Measurements from ENCODE around the gene MBNL2.

GRCh38 chr13:97390941-97391600, 168.9 kb downstream of the MBNL2 start:
- TF ChIP-seq RAD21 (IDR thresholded peaks at IDR 0.05; ENCODE audit: low read length), result no peak
- no peak for TF ChIP-seq CTCF (conservative IDR thresholded peaks at IDR 0.05; ENCODE audit: low read depth, low read length)
- TF ChIP-seq FOS (IDR thresholded peaks at IDR 0.05; ENCODE audit: low read depth, low read length), result no peak
- TF ChIP-seq USF2 (IDR thresholded peaks at IDR 0.05; ENCODE audit: low read depth, low read length), result no peak
- no peak for TF ChIP-seq ELK1 (IDR thresholded peaks at IDR 0.05; ENCODE audit: borderline replicate concordance, low read depth, low read length)
- no peak for TF ChIP-seq POLR2A (IDR thresholded peaks at IDR 0.05; ENCODE audit: low read depth, low read length)
- no peak for TF ChIP-seq MAFK (IDR thresholded peaks at IDR 0.05; ENCODE audit: low read depth, low read length)

All from IMR-90 (cell line).